T47D (cell line): ENCODE measurements around the gene DCDC2C.
"Not testable (repeated sequence)": the region's sequence is repeated elsewhere in the genome, so short reads cannot be mapped to it uniquely, and the experiment has no call there.

ENCODE experiments used
- DNase-seq, 2 experiments: peaks; one replicate each; pipeline versions ENCODE4 v3.0.0 to v3.0.0-alpha.2; 2011 to 2012; ENCODE audit warnings: low read depth in 1 of 2, low spot score in 1 of 2
- JUND ChIP-seq: IDR thresholded peaks from 2 replicates; pipeline ENCODE4 v1.6.1; 2012; ENCODE audit warnings: low read depth
- in situ Hi-C: cut with HindIII; loops from 2 replicates; pipeline ENCODE4 v1.10.0; 2016; ENCODE audit warnings: low sequenced_read_pairs, low pct_unique_long_range_greater_than_20kb

Gene DCDC2C, protein sequence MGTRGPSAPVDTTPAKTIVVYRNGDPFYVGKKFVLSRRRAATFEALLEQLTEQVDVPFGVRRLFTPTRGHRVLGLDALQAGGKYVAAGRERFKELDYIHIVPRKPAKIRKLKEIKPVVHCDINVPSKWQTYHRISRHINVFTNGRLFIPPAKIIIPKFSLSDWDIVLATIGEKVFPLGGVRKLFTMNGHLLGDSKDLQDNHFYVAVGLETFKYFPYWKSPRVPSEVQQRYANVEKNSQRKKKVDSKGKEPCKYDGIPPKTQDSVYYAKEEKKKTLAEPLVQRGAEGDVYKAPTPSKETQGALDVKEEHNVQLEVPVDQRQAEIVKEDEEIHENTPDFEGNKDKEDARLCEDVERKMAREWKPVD

GRCh38 chr2:3703236-3703756 is at the start of gene DCDC2C:
TSS of gene DCDC2C (plus strand) at chr2:3703575. CDS start at chr2:3703752, 177 bp downstream.
- DNase-seq, result no peak
- in situ Hi-C loops, result no loop called here
- TF ChIP-seq JUND, result no peak

GRCh38 chr2:3654011-3654410 is 49.4 kb upstream of the DCDC2C start:
- no peak for TF ChIP-seq JUND
- in situ Hi-C loops, result no loop called here
- DNase-seq, result no peak

DNA sequence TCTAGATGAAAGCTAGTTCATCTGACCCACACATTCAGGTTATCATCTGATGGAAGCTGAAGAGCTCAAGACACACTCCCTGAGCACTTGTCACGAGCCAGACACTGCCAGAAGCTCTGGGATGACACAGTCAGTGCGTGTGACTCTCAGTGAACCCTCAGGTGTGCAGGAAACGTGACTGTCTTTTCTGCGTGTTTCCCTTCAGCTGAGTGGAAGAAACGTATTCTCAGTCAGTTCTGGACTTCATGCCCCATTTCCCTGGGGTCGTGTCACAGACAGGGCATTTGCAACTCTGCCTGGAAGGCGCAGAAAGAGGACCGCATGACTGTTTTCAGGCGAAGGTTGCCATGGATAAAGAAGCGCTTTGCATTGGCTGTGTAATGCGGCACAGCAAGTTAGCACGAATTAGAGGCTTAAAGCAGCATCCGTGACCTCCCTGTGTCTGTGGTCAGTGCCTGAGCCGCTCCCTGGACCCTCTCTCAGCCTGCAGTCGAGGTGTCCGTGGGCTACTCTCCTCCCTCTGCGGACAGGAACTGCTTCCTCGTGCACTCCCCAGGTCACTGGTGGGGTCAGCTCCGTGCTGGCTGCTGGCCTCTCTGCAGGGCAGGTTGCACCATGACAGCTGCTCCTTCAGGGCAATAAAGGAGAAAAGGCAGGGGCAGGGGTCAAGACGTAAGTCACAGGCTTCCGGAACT is 48.7 kb upstream of the DCDC2C start:
- TF ChIP-seq JUND, result no peak
- in situ Hi-C loops, result no loop called here
- no peak for DNase-seq

DNA sequence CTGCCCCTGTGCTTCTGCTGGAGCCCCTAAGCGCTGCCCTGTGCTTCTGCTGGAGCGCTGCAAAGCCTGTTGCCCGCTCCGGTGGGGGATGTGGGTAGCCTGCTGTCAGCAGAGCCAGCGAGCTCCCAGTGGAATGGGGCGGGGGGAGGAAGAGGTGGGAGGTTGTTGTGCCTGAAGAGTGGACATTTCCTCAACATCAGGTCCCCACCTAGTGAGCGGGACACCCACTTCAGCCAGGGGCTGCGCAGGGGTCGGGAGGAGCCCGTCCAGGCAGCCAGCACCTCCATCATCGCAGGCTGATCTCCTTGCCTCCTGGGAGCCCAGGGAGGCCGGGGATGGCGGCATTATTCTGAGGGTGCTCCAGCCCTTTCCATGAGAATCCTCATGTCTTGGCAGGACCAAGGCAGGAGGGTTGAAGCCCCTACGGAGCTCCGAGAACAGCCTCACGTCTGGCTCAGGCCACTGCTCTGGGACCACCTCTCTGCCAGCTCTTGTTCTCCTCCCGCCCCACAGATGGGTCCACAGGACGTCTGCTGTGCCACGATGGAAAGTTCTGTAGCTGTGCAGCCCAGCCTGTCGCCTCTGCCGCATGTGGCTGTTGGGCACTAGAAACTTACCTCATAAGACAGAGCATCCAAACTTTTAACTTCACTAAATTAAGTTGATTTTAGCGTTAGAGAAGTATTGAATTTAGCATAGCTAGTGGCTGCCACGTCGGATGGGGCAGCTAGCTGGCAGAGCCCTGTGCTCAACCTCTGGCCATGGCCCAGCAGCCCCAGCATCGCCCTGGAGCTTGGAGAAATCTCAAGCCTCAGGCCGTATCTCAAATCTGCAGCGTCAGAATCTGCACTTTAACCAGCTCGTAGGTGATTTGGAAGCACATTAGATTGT is 47.3 kb upstream of the DCDC2C start:
- TF ChIP-seq JUND, result no peak
- in situ Hi-C loops, result no loop called here
- no peak for DNase-seq

- no peak for DNase-seq
- in situ Hi-C loops, result no loop called here
These were observed 46.3 kb upstream of the DCDC2C start for GRCh38 chr2:3656762-3657721.

DNA sequence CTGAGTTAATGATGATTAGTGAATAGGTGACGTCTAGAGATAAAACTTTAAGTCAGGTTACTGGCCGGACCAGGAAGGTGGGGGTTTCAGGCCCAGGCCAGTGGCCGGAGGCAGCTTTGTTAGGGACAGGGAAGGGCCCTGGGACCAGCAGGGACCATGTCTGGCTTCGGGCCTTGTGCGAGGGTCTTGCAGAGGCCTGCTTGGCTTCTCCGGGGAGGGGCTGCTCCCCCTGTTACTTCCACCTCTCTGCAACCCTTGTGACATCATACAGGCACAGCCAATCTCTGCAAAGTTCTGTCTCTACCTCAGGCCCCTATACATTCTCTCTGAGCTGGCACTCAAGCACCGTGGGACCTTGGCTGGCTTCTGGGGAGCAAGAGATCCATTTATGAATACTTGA is 45.5 kb upstream of the DCDC2C start, which contains the start of gene ALLC:
Gene ALLC (plus strand): TSS at position 320 of the 400 bp plus-strand sequence. CDS start 12,958 bp downstream, outside the sequence.
- in situ Hi-C loops, result no loop called here
- TF ChIP-seq JUND, result no peak
- no peak for DNase-seq

More at GRCh38 chr2:3656762-3657721, 46.3 kb upstream of the DCDC2C start:
- TF ChIP-seq JUND, result no peak

DNA sequence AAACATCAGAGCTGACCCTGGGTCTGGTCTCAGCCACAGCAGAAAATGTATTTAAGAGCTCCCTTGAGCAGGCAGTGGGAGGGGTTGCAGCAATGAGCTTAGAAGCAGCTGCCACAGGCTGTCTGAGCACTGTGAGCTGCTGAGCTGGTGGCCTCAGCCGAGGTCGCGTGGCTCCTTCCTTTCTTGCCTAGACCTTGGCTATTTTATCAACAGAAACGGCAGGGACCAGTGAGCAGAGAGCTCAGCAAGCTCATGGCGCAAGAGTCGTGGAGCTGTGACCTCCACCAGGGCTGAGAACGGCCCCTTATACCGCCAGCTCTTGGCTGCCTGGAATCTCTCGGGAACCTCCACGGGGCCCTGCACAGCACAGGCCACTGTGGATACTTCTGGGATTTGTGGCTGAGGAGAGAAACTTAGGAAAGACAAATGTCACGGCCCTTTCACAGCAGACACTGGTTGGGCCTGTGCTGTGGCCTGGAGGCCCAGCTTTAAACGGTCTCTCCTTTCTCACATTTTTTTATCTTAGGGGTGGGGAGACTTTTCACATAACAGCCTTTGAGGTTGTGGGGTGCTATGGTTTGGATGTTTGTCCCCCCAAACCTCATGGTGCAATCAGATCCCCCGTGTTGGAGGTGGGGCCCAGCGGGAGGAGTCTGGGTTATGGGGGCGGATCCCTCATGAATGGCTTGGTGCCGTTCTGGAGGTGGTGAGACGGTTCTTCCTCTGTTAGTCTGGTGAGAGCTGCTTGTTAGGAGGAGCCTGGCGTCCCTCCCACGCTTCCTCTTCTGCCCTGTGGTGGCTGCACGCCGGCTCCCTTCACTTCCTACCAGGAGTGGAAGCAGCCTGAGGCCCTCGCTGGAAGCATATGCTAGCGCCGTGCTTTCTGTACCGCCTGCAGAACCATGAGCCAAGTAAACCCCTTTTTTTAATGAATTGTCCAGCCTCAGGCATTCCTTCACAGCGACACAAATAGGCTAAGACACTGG is 43.6 kb upstream of the DCDC2C start:
- in situ Hi-C loops, result no loop called here
- no peak for TF ChIP-seq JUND
- DNase-seq, result no peak

DNA sequence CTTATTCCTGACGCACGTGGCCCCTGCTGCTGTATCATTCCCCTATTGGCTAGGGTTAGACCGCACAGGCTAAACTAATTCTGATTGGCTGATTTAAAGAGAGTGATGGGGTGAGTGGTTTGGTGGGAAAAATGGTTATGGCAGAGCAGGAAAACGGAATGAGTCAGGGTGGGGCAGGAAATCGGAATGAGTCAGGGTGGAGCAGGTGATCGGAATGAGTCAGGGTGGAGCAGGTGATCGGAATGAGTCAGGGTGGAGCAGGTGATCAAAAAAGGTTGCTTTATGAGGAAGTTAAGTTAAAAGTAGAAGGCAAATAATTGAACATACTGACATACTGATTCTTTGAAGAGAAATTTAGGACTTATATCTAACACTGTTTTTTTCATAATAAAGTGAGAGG is 42.7 kb upstream of the DCDC2C start:
- DNase-seq, in situ Hi-C loops: not testable (repeated sequence)

GRCh38 chr2:3661149-3661660 is 42.2 kb upstream of the DCDC2C start:
- DNase-seq, result no peak
- TF ChIP-seq JUND, result no peak
- in situ Hi-C loops, result no loop called here

DNA sequence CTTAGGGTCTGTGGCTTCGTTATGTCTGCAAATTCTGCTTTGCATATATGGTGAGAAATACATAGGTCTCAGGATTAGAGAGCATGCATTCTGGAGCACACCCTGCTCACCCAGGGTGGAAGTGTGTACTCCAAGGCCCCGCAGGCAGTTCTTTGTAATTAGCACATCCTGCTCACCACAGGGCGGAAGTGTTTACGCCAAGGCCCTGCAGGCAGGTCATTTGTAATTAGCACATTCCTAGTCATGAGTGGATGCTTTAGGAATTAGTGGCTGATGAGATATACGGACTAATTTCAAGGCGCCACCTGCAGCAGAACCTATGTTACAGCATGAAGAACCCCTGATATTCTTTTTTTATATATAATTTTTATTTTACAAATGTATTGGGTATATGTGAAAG is 41.1 kb upstream of the DCDC2C start:
- in situ Hi-C loops, result no loop called here
- TF ChIP-seq JUND, result peak; percentile 23; the same call in 1 of the 2 replicates
- peak; percentile 35 to 78 for DNase-seq

- no peak for TF ChIP-seq JUND
- no peak for DNase-seq
- in situ Hi-C loops, result no loop called here
These were observed 39.3 kb upstream of the DCDC2C start for GRCh38 chr2:3664118-3664517.
